GM12875 (cell line): ENCODE data around the gene PRSS16.

Source experiments
- H3K4me3 ChIP-seq: one replicate; pipeline ENCODE4 v1.5.1; 2011; ENCODE audit warnings: low read depth, low read length, control low read depth
- CTCF ChIP-seq: IDR thresholded peaks from 2 replicates; pipeline ENCODE4 v1.5.1; 2011; ENCODE audit warnings: low read depth, mild to moderate bottlenecking, control low read depth, inconsistent platforms, low read length, moderate library complexity, borderline replicate concordance; ENCODE audit not compliant: insufficient read depth

PRSS16 gene

GRCh38 chr6:27295301-27296079 is 48.0 kb downstream of the PRSS16 start:
- H3K4me3 ChIP-seq: no peak overlapping the region

GRCh38 chr6:27296106-27296783 is 48.7 kb downstream of the PRSS16 start:
- no peak overlapping the region for H3K4me3 ChIP-seq
- no peak for TF ChIP-seq CTCF

More at GRCh38 chr6:27295301-27296079, 48.0 kb downstream of the PRSS16 start:
- no peak for TF ChIP-seq CTCF

- H3K4me3 ChIP-seq: no peak overlapping the region
- no peak for TF ChIP-seq CTCF
These were observed 50.0 kb downstream of the PRSS16 start for GRCh38 chr6:27297484-27297856.

GRCh38 chr6:27297857-27298730 is 50.6 kb downstream of the PRSS16 start:
- H3K4me3 ChIP-seq: no peak overlapping the region

GRCh38 chr6:27303613-27304272 is 56.2 kb downstream of the PRSS16 start:
- TF ChIP-seq CTCF: no peak
- no peak overlapping the region for H3K4me3 ChIP-seq

More at GRCh38 chr6:27297857-27298730, 50.6 kb downstream of the PRSS16 start:
- TF ChIP-seq CTCF: no peak
